Liver (tissue), 9 donors: Measurements from ENCODE around the gene RAI1. TPM values are rescaled to one million over a fixed set of nuclear protein-coding genes. Genes with fewer than 3 reads are reported as not detected.

Experiments
- DNase-seq: peaks from one replicate; pipeline ENCODE4 v3.0.0-alpha.2; 2017; ENCODE audit warnings: low spot score
- H3K27ac ChIP-seq, 2 donors: one replicate each; pipeline ENCODE4 v1.7.0; 2013; ENCODE audit warnings: inconsistent platforms in 2 of 2, low read length in 2 of 2, control low read depth in 1 of 2, low read depth in 1 of 2, mild to moderate bottlenecking in 1 of 2
- H3K27me3 ChIP-seq, 4 donors: one replicate each; pipeline versions ENCODE4 v1.6.1 to v1.7.0; 2013; ENCODE audit warnings: low read length in 3 of 4, inconsistent platforms in 1 of 4, mild to moderate bottlenecking in 1 of 4, moderate library complexity in 1 of 4; ENCODE audit not compliant: control insufficient read depth in 4 of 4, insufficient read depth in 4 of 4
- H3K36me3 ChIP-seq, 4 donors: one replicate each; pipeline versions ENCODE4 v1.6.1 to v1.7.0; 2013; ENCODE audit warnings: low read length in 3 of 4, mild to moderate bottlenecking in 3 of 4, low read depth in 1 of 4, moderate library complexity in 1 of 4; ENCODE audit not compliant: control insufficient read depth in 4 of 4, insufficient read depth in 3 of 4
- H3K4me1 ChIP-seq, 4 donors: one replicate each; pipeline versions ENCODE4 v1.6.1 to v1.7.0; 2013; ENCODE audit warnings: low read length in 3 of 4, mild to moderate bottlenecking in 3 of 4, moderate library complexity in 1 of 4; ENCODE audit not compliant: control insufficient read depth in 4 of 4, insufficient read depth in 4 of 4
- H3K4me3 ChIP-seq, 3 donors: one replicate each; pipeline versions ENCODE4 v1.6.1 to v1.7.0; 2013; ENCODE audit warnings: low read length in 3 of 3, control low read depth in 1 of 3, low read depth in 1 of 3, mild to moderate bottlenecking in 1 of 3
- H3K9ac ChIP-seq, 2 donors: one replicate each; pipeline ENCODE4 v1.7.0; 2013; ENCODE audit warnings: low read length in 2 of 2, mild to moderate bottlenecking in 2 of 2, moderate library complexity in 2 of 2, control low read depth in 1 of 2, low read depth in 1 of 2
- H3K9me3 ChIP-seq, 4 donors: one replicate each; pipeline versions ENCODE4 v1.6.1 to v1.7.0; 2013; ENCODE audit warnings: low read length in 3 of 4; ENCODE audit not compliant: control insufficient read depth in 4 of 4
- ATF3 ChIP-seq: IDR thresholded peaks from 2 replicates; pipeline ENCODE4 v1.6.1; 2016; ENCODE audit warnings: antibody characterized with exemption
- CTCF ChIP-seq: fragments of 150-350 bp; IDR thresholded peaks from 2 replicates; pipeline ENCODE4 v1.5.1; 2017; ENCODE audit warnings: improper control_type of control experiment, low read depth, low read length; ENCODE audit not compliant: missing input control
- EGR1 ChIP-seq, 2 donors: IDR thresholded peaks; 2 replicates each; pipeline ENCODE4 v1.6.1; 2016 to 2018; ENCODE audit warnings: antibody characterized with exemption in 2 of 2, low read depth in 2 of 2
- FOXA1 ChIP-seq: IDR thresholded peaks from 2 replicates; pipeline ENCODE4 v1.6.1; 2016; ENCODE audit warnings: antibody characterized with exemption
- GABPA ChIP-seq, 2 donors: IDR thresholded peaks in 1 of 2; conservative IDR thresholded peaks in 1 of 2; 2 replicates each; pipeline ENCODE4 v1.6.1; 2016; ENCODE audit warnings: antibody characterized with exemption in 2 of 2, mild to moderate bottlenecking in 1 of 2, moderate library complexity in 1 of 2
- HNF4A ChIP-seq, 2 donors: conservative IDR thresholded peaks; 2 replicates each; pipeline ENCODE4 v1.6.1; 2016; ENCODE audit warnings: antibody characterized with exemption in 2 of 2, mild to moderate bottlenecking in 2 of 2
- JUND ChIP-seq, 2 donors: IDR thresholded peaks; 2 replicates each; pipeline ENCODE4 v1.6.1; 2016; ENCODE audit warnings: antibody characterized with exemption in 2 of 2
- MAX ChIP-seq: IDR thresholded peaks from 2 replicates; pipeline ENCODE4 v1.6.1; 2016; ENCODE audit warnings: antibody characterized with exemption
- NR2F2 ChIP-seq: IDR thresholded peaks from 2 replicates; pipeline ENCODE4 v1.6.1; 2016; ENCODE audit warnings: antibody characterized with exemption
- RAD21 ChIP-seq, 2 donors: IDR thresholded peaks; 2 replicates each; pipeline ENCODE4 v1.6.1; 2016; ENCODE audit warnings: antibody characterized with exemption in 2 of 2, mild to moderate bottlenecking in 2 of 2
- REST ChIP-seq: IDR thresholded peaks from 2 replicates; pipeline ENCODE4 v1.6.1; 2016; ENCODE audit warnings: antibody characterized with exemption, mild to moderate bottlenecking
- RXRA ChIP-seq, 2 donors: IDR thresholded peaks; 2 replicates each; pipeline ENCODE4 v1.6.1; 2017 to 2018; ENCODE audit warnings: antibody characterized with exemption in 2 of 2, mild to moderate bottlenecking in 1 of 2
- SP1 ChIP-seq: IDR thresholded peaks from 2 replicates; pipeline ENCODE4 v1.6.1; 2018; ENCODE audit warnings: antibody characterized with exemption, mild to moderate bottlenecking
- TAF1 ChIP-seq: conservative IDR thresholded peaks from 2 replicates; pipeline ENCODE4 v1.6.1; 2016; ENCODE audit warnings: antibody characterized with exemption, mild to moderate bottlenecking
- YY1 ChIP-seq: IDR thresholded peaks from 2 replicates; pipeline ENCODE4 v1.6.1; 2016; ENCODE audit warnings: antibody characterized with exemption, mild to moderate bottlenecking
- WGBS: extraction: QIAGEN DNeasy Blood & Tissue Kit; methylation state at CpG from one replicate; pipeline ENCODE4 v1.1.7; 2013; 5-methylcytosine and 5-hydroxymethylcytosine counted together
- polyA plus RNA-seq, 2 donors: library from polyadenylated mRNA; stranded (reverse) in 1 of 2; unstranded in 1 of 2; fragments of 200-250 nt in 1 of 2; fragments of >200 nt in 1 of 2; fragmentation: Nextera tagmentation in 1 of 2; extraction: Ambion mirVana in 1 of 2; gene quantifications; one replicate each; pipeline versions ENCODE4 v1.2.1 to v1.2.3, GENCODE V29; 2013 to 2015
- total RNA-seq, 2 donors: library from RNA; depleted of rRNA; stranded (reverse); fragments of >200 nt; gene quantifications; one replicate each; pipeline ENCODE4 v1.2.3, GENCODE V29; 2014
- donor health status: healthy.
- donor health status: healthy.
- donor health status: healthy.
- donor health status: healthy.
- donor health status: healthy.

RAI1 gene
- total and polyA plus RNA-seq, 4 donors = 0.57 to 7.6 (median 5.3) TPM

- Histone ChIP-seq H3K4me3 (no peak overlapping the region), H3K4me1 (peaks cover 21 to 76% (median 45%) of the 10 kb centered on the region in 4 donors), H3K27ac (peak overlapping the region; percentile 52 to 64), H3K36me3 (peaks cover 6 to 19% (median 13%) of the 10 kb centered on the region in 4 donors), H3K9ac (peak overlapping the region in 1 of 2 donors; percentile 21), H3K9me3 (no peaks in the 10 kb centered on the region), H3K27me3 (no peaks in the 10 kb centered on the region)
- no peak for TF ChIP-seq ATF3
- no peak for TF ChIP-seq FOXA1
- TF ChIP-seq JUND (IDR thresholded peaks at IDR 0.05) = no peak
- TF ChIP-seq EGR1 (IDR thresholded peaks at IDR 0.05; ENCODE audit: low read depth in 2 of 2) = no peak
- TF ChIP-seq SP1 = no peak
- TF ChIP-seq REST = no peak
- no peak for TF ChIP-seq YY1
- TF ChIP-seq HNF4A (conservative IDR thresholded peaks at IDR 0.05) = no peak
- no peak for TF ChIP-seq MAX
- TF ChIP-seq NR2F2 = no peak
- no peak for TF ChIP-seq RAD21 (IDR thresholded peaks at IDR 0.05)
- TF ChIP-seq CTCF = no peak
- no peak for TF ChIP-seq GABPA (IDR thresholded peaks at IDR 0.05 in 1 of 2, conservative IDR thresholded peaks at IDR 0.05 in 1 of 2)
- no peak for TF ChIP-seq TAF1
- TF ChIP-seq RXRA (IDR thresholded peaks at IDR 0.05) = no peak
- 27% methylated on average over 15 of the region's 15 CpGs for WGBS
- DNase-seq = peak; percentile 55
Measured at GRCh38 chr17:17811381-17812210, 130.3 kb downstream of the RAI1 start.
